ENCODE data around the gene IRF2BPL.

IRF2BPL gene

GRCh38 chr14:77028384-77029231 is at the start of gene IRF2BPL:
Gene IRF2BPL (minus strand): TSS chr14:77028708. CDS start chr14:77027792, 916 bp downstream.
- TF ChIP-seq, protein P1, sequence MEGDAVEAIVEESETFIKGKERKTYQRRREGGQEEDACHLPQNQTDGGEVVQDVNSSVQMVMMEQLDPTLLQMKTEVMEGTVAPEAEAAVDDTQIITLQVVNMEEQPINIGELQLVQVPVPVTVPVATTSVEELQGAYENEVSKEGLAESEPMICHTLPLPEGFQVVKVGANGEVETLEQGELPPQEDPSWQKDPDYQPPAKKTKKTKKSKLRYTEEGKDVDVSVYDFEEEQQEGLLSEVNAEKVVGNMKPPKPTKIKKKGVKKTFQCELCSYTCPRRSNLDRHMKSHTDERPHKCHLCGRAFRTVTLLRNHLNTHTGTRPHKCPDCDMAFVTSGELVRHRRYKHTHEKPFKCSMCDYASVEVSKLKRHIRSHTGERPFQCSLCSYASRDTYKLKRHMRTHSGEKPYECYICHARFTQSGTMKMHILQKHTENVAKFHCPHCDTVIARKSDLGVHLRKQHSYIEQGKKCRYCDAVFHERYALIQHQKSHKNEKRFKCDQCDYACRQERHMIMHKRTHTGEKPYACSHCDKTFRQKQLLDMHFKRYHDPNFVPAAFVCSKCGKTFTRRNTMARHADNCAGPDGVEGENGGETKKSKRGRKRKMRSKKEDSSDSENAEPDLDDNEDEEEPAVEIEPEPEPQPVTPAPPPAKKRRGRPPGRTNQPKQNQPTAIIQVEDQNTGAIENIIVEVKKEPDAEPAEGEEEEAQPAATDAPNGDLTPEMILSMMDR (conservative IDR thresholded peaks at IDR 0.05; ENCODE audit: low read depth) = no peak
- peak within 1 kb of the TSS; percentile 99 for H3K27ac ChIP-seq
- POLR2A ChIA-PET (ENCODE audit: low non-redundant PET) = interaction anchor here (0.6 to 1.3 kb wide), 8 partner anchors 26 to 109 kb away, joined by 3 to 5 read pairs (median 4); no protein-coding TSS in a partner anchor
- peak; percentile 96 for DNase-seq (ENCODE audit: low spot score)
- CTCF ChIA-PET = interaction anchor here (0.5 to 2.9 kb wide), 9 partner anchors 12 to 154 kb away, joined by 3 to 20 read pairs (median 4); no protein-coding TSS in a partner anchor

- ChIA-PET POLR2A (ENCODE audit: low non-redundant PET) (no interaction called here), CTCF (interaction anchor here (1.0 kb wide), 1 partner anchor 129 kb away, joined by 3 read pairs; no protein-coding TSS in a partner anchor)
- DNase-seq (ENCODE audit: low spot score) = no peak
- H3K27ac ChIP-seq = no peak overlapping the region
- TF ChIP-seq, protein P1 (conservative IDR thresholded peaks at IDR 0.05; ENCODE audit: low read depth) = no peak
Observed at GRCh38 chr14:77077040-77077439, 48.5 kb upstream of the IRF2BPL start.

- POLR2A ChIA-PET (ENCODE audit: low non-redundant PET) = no interaction called here
- CTCF ChIA-PET = interaction anchor here (0.7 to 1.7 kb wide), 3 partner anchors 128 to 200 kb away, joined by 3 to 8 read pairs (median 3); no protein-coding TSS in a partner anchor
- DNase-seq (ENCODE audit: low spot score) = no peak
- H3K27ac ChIP-seq = peak overlapping the region; percentile 24
- TF ChIP-seq, protein P1 (conservative IDR thresholded peaks at IDR 0.05; ENCODE audit: low read depth) = no peak
Observed at GRCh38 chr14:77076113-77076631, 47.7 kb upstream of the IRF2BPL start.

DNA sequence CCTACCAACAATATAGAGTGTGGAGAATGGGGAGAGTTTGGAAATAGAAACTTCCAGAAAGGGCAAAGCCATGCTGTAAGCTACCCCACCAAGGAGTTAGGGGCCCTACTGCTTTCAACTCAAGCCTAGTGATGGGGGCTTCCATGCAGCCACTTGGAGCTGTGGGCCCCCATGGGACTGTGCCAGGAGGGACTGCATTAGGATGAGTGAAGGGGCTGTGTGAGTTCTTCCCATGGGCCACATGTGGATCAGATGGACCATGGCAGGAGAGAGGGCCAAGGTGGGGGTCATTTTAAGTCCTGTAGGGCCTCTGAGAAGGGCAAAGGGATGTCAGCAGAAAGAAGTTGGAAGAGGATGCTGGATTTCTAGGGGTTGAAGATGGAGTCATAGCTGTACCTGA is 46.5 kb upstream of the IRF2BPL start:
- ChIA-PET CTCF (interaction anchor here (1.7 kb wide), 1 partner anchor 199 kb away, joined by 8 read pairs; no protein-coding TSS in a partner anchor), POLR2A (ENCODE audit: low non-redundant PET) (no interaction called here)
- no peak for DNase-seq (ENCODE audit: low spot score)
- TF ChIP-seq, protein P1 (conservative IDR thresholded peaks at IDR 0.05; ENCODE audit: low read depth) = no peak
- H3K27ac ChIP-seq = no peak overlapping the region

- ChIA-PET CTCF (interaction anchor here (0.6 to 5.5 kb wide), 2 partner anchors 101 to 197 kb away, joined by 3 to 81 read pairs; no protein-coding TSS in a partner anchor), POLR2A (ENCODE audit: low non-redundant PET) (no interaction called here)
- peak overlapping the region; percentile 56 for H3K27ac ChIP-seq
- TF ChIP-seq, protein P1 (conservative IDR thresholded peaks at IDR 0.05; ENCODE audit: low read depth) = no peak
- peak; percentile 80 for DNase-seq (ENCODE audit: low spot score)
Observed at GRCh38 chr14:77071938-77072388, 43.5 kb upstream of the IRF2BPL start.

GRCh38 chr14:77069551-77069950 is 41.0 kb upstream of the IRF2BPL start:
- POLR2A ChIA-PET (ENCODE audit: low non-redundant PET) = interaction anchor here (0.8 kb wide), 1 partner anchor 45 kb away, joined by 3 read pairs; no protein-coding TSS in a partner anchor

More at GRCh38 chr14:77069551-77069950, 41.0 kb upstream of the IRF2BPL start:
- H3K27ac ChIP-seq = no peak overlapping the region
- no peak for DNase-seq (ENCODE audit: low spot score)
- TF ChIP-seq, protein P1 (conservative IDR thresholded peaks at IDR 0.05; ENCODE audit: low read depth) = no peak
- CTCF ChIA-PET = interaction anchor here (0.5 to 5.5 kb wide), 9 partner anchors 18 to 1050 kb away, joined by 3 to 81 read pairs (median 5); no protein-coding TSS in a partner anchor

All from RWPE1 (cell line).